KOPT-K1 (cell line): Measurements from ENCODE around the gene SLC6A19.

Source experiments
- H3K27ac ChIP-seq: fragments of 200-600 bp; sonication (generic); 2 replicates; pipeline ENCODE4 v1.5.1; 2016; ENCODE audit warnings: antibody characterized with exemption, mild to moderate bottlenecking, low read depth, low read length; ENCODE audit not compliant: poor library complexity, severe bottlenecking
- H3K36me3 ChIP-seq: fragments of 200-600 bp; sonication (generic); 2 replicates; pipeline ENCODE4 v1.5.1; 2017; ENCODE audit warnings: antibody characterized with exemption, mild to moderate bottlenecking, low read length, moderate library complexity; ENCODE audit not compliant: insufficient read depth
- H3K9me3 ChIP-seq: fragments of 200-600 bp; sonication (generic); 2 replicates; pipeline ENCODE4 v1.5.1; 2017; ENCODE audit warnings: antibody characterized with exemption, low read length, mild to moderate bottlenecking; ENCODE audit not compliant: insufficient read depth, poor library complexity, severe bottlenecking

SLC6A19 gene

DNA sequence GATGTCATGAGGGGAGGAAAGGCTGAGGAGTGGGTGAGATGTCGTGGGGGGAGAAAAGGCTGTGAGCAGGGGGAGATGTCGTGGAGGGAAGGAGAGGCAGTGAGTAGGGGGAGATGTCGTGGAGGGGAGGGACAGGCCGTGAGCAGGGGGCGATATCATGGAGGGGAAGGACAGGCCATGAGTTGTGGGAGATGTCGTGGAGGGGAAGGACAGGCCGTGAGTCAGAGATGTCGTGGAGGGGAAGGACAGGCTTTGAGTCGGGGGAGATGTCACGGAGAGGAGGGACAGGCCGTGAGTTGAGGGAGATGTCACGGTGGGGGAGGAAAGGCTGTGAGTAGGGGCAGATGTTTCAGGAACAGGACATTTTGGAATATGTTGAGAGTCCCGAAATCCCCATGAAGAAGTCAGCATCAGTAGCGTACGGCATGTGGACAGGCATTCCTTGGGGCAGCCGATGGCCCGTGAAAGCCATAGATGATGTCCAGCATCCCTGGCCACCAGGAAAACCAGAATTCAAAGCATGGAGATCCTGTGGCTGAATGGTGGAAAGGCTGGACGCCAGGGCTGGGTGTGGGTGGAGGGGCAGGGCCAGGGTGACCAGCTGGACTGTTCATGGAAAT lies 8.3 kb upstream of the SLC6A19 start:
- Histone ChIP-seq H3K27ac (no peak overlapping the region), H3K36me3 (no peaks in the 10 kb centered on the region)

DNA sequence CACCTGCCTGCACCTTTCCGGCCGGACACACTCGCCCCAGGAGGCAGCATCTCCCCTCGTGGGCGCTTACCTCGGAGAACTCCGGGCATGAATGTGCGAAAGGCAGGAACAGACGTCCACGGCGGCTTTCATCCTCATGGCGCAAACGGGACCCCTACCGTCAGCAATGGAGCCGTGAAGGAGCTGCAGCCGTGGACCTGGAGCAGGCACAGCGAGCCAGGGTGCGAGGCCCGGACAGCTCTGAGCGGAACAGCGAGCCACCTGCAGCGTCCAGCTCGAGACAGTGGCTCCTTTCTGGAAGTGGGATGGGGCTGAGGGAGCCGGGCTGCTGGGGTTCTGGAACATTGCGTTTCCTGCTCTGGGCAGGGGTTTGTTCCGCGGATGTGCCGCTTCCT lies 7.8 kb upstream of the SLC6A19 start:
- Histone ChIP-seq H3K27ac (no peak overlapping the region), H3K9me3 (no peaks in the 10 kb centered on the region), H3K36me3 (no peaks in the 10 kb centered on the region)

More for the DNA sequence above, 8.3 kb upstream of the SLC6A19 start:
- H3K9me3 ChIP-seq, result no peaks in the 10 kb centered on the region

DNA sequence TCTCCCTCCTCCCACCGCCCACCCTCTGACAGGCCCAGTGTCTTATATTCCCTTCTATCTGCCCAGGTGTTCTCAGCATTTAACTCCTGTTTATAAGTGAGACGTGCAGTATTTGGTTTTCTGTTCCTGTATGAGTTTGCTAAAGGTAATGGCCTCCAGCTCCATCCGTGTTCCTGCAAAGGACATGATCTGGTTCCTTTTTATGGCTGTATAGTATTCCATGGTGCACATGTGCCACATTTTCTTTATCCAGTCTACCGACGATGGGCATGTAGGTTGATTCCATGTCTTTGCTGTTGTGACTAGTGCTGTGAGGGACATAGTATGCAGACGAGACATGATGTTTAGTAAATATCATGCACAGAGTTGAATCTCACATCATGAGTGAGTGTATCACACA lies 7.0 kb upstream of the SLC6A19 start:
- H3K36me3 ChIP-seq, result no peaks in the 10 kb centered on the region
- no peak overlapping the region for H3K27ac ChIP-seq
- H3K9me3 ChIP-seq, result no peaks in the 10 kb centered on the region

DNA sequence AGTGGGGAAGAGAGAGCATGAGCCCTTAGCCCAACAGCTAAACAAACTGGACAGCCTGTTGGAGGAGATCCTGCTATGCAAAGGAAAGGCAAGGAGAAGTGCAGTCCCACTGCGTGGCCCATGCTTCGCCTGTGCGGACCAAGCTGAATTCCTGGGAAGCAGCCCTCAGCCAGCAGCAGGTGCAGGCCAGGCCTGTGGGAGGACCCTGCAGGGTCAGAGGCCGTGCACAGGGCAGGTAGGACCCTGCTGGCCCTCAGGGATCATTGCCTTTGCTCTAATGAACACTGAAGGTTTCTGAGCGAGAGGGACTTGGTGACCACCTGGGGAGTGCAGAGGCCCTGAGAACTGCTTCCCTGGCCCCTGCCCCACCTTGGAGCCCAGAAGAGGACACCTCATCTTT lies 6.0 kb upstream of the SLC6A19 start:
- H3K27ac ChIP-seq, result no peak overlapping the region
- H3K36me3 ChIP-seq, result no peaks in the 10 kb centered on the region
- H3K9me3 ChIP-seq, result no peaks in the 10 kb centered on the region

DNA sequence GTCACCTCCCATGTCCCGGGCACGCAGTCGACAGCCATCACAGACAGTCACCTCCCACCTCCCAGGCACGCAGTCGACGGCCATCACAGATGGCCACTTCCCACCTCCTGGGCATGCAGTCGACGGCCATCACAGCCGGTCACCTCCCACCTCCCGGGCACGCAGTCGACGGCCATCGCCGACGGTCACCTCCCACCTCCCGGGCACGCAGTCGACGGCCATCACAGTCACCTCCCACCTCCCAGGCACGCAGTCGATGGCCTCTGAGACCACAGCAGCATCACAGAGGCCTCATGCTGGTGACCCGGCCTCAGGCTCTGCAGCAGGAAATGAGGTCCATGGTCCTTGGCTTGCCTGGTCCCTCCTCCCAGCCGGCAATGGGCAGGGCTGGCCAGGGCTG lies 5.5 kb upstream of the SLC6A19 start:
- Histone ChIP-seq H3K36me3 (no peaks in the 10 kb centered on the region), H3K27ac (no peak overlapping the region), H3K9me3 (no peaks in the 10 kb centered on the region)

DNA sequence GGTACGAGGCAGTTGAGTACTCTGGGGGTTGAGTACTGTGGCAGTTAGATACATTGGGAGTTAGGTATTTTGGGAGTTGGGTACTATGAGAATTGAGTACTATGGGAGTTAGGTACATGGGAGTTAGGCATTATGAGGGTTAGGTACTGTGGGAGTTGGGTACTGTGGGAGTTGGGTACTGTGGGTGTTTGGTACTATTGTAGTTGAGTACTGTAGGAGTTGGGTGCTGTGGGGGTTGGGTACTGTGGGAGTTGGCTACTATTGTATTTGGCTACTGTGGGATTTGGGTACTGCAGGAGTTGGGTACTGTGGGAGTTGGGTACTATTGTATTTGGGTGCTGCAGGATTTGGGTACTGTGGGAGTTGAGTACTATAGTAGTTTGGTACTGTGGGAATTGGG lies 4.8 kb upstream of the SLC6A19 start:
- Histone ChIP-seq H3K27ac (no peak overlapping the region), H3K36me3 (no peaks in the 10 kb centered on the region), H3K9me3 (no peaks in the 10 kb centered on the region)

DNA sequence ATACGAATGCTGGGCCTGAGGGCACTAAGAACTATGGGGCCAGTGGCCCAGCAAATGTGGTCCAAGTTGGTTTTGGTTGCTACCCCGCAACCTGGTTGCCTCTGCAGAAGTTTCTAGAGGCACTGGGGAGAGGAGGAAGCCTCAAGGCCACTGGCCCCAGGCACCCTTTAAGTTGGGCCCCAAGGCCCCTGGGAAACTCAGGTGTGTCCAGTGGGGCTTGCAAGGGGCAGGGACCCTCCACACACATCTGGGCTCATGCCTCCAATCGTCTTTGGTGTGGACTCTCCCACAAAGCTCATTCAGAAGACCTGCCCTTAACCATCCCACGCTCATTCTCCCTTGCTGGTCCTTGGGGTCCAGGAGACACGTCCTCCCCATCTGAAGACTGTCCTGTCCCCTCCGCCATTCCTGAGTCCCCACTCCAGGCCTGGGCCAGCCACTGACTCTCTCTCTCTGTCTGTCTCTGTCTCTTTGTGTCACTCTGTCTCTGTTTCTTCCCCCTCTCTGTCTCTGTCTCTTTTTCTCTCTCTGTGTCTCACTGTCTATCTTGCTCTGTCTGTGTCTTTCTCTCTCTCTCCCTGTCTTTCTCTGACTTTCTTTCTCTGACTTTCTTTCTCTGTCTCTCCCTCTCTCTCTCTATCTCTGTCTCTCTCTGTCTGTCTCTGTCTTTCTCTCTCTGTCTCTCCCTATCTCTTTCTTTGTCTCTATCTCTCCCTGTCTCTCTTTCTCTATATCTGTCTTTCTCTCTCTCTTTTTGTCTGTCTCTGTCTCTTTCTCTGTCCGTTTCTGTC lies 3.3 kb upstream of the SLC6A19 start:
- no peak overlapping the region for H3K27ac ChIP-seq
- no peaks in the 10 kb centered on the region for H3K9me3 ChIP-seq
- no peaks in the 10 kb centered on the region for H3K36me3 ChIP-seq

DNA sequence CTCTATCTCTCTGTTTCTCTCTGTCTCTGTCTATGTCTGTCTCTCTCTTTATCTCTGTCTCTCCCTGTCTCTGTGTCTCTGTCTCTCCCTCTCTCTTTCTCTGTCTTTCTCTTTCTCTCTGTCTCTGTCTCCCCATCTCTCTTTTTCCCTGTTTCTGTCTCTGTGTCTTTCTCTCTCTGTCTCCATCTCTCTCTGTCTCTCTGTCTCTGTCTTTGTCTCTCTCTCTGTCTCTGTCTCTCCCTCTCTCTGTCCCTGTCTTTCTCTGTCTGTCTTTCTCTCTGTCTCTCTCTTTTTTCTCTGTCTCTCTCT lies 2.1 kb upstream of the SLC6A19 start:
- no peaks in the 10 kb centered on the region for H3K36me3 ChIP-seq
- H3K27ac ChIP-seq, result no peak overlapping the region
- H3K9me3 ChIP-seq, result no peaks in the 10 kb centered on the region

DNA sequence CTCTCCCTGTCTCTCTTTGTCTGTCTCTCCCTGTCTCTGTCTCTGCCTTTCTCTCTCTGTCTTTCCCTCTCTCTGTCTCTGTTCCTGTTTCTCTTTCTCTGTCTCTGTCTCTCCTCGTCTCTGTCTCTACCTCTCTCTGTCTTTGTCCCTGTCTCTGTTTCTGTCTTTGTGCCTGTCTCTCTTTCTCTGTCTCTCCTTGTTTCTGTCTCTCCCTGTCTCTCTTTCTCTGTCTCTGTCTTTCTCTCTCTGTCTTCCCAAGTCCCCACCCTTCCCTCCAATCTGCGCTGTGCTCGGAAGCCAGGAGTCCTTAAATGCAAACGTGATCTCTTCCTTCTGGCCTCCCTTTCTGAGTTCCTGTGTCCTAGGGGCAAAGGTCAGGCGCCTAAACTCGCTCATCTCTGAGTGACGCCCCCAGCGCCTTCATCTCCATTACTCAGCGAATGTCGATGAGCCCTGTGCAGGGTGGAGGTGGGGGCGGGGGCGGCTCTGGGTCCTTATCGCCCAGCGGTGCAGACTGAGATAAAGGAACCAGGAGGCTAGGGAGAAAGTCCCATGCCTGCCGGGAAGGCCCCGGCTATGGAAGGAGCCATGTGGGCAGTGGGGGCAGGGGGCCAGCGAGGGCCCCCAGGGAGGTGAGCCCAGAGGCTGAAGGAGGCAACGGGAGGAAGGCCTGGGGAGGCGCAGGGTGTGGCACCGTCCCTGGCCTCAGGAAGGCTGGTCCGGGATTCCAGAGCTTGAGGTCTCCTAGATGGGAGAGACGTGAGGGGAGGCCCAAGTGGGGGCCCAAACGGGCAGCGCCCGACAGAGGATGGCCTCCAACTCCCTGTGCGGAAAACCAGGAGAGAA lies 1.5 kb upstream of the SLC6A19 start:
- Histone ChIP-seq H3K36me3 (no peaks in the 10 kb centered on the region), H3K27ac (no peak overlapping the region), H3K9me3 (no peaks in the 10 kb centered on the region)

DNA sequence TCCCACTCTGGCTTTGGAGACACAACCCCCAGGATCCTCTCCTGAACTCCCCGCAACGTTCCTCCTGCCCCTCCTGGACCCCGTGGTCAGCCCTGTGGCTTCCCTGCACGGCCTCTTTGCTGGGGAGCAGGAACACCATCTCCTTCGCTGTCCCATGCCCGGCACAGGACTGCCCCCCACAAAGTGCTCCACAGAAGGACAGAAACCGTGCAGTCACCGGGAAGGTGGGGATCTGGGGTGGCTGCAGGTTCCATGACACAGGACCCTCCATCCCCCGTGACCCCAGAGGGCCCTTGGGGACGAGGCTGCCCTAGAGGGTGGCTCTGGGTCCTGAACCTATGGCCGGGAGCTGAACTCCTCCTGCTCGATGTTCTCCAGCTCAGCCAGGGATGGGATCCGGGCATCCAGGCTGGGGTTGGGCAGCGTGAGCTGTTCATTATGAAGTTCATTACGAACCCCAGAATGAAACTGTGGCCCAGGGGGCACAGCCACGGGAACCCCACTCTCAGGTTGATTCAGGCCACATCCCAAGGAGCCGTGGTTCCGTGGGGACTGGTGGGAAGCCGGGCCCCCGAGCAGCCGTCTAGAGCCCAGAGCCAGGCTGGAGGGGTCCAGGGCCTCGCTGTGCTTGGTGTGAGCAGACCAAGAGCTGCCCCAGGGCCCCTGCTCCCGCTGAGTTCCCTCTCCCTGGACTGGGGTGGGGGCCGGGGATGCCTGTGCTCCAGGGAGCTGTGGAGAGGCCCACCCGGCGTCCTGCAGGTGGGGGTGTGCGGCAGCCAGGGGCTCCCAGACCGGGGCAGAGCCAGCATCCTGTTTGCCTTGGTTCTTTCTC lies 684 bp upstream of the SLC6A19 start:
- Histone ChIP-seq H3K36me3 (no peaks in the 10 kb centered on the region), H3K9me3 (no peaks in the 10 kb centered on the region), H3K27ac (no peak overlapping the region)

DNA sequence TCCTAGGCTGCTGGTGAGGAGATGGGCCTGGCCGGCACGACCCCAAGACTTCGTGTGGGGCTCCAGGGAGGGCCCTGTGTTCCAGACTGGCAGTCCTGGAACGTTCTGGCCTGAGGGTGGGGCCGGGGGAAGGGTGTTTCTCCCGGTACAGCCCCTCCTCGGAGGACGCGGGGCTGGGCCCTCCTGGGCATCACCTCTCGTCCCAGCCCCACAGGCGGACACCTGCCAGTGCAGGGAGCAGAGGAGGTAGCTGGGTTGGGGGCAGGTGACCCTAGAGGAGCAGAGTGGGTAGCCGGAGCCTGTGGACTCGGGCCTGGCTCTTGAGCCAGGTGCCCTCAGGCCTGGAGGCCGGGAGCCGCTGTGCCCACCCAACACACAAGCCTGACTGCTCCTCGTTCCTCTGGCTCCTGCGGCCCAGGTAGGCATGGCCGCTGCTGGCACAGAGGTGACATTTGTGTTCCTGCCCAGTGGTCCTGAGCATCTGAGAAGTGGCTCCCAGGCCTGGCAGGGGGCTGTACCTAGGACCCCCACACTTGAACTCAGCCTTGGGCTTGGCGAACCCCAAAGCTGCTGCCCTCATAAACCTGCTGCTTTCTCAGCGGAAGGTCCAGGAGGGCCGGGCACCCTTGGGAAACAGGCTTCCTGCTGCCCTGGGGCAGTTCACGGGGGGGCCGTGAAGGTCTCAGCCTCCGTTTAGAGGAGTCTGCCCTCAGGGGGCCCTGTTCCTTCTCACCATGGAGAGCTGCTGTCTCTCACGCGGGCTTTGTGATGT lies 817 bp downstream of the SLC6A19 start:
- Histone ChIP-seq H3K36me3 (no peaks in the 10 kb centered on the region), H3K9me3 (no peaks in the 10 kb centered on the region), H3K27ac (no peak overlapping the region)

DNA sequence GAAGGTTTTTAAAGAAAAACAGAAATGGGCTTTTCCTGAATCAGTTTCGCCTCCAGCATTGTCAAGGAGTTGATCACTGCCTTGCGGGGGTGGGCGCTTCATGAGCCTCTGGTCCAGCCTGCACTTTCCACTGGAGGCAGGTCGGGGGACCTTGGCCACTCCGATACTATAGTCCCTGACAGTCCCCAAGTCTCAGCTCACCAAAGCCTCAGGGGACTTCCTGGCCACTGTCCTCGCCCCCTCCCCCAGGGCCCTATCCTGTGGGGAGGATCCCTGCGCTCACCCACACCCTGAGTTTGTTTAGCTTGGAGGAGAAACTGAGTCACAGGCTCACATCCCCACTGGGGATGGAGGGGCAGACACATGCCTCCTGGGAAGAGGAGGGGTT lies 1.4 kb downstream of the SLC6A19 start:
- Histone ChIP-seq H3K36me3 (no peaks in the 10 kb centered on the region), H3K9me3 (no peaks in the 10 kb centered on the region)

DNA sequence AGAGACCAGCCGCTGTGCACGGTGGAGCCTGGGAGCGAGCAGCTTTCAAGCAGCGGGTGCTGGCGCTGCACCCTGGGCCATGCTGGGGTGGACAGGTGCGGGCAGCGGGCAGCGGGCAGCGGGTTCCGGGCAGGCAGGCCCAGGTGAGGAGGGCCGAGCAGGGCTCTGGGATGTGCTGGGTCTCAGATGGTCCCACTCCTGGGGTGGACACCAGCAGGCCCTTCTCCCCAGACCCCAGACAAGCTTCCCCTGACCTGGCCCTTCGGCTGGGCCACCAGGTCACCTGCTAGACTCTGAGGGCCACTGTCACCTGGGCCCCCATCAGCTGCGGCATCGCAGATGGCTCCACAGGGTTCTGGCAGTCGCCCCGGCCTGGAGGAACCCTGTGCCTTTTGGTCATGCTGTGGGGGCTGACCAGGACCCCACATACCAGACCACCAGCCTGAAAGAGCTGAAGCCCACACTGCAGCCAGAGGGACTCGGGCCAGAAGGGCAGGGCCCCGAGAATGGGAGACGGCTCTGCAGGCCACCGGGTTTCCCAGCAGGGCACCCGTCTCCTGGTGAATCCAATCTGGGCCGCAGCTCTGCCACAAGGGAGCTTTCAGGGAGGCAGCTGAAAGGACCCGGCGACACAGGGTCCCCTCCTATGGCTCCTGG lies 2.0 kb downstream of the SLC6A19 start:
- Histone ChIP-seq H3K9me3 (no peaks in the 10 kb centered on the region), H3K36me3 (no peaks in the 10 kb centered on the region), H3K27ac (no peak overlapping the region)

More for the DNA sequence above, 1.4 kb downstream of the SLC6A19 start:
- no peak overlapping the region for H3K27ac ChIP-seq
